ENCODE data around the gene PGAM1. TPM values are rescaled to one million over a fixed set of nuclear protein-coding genes. Genes with fewer than 3 reads are reported as not detected.

PGAM1 gene
- total and polyA plus RNA-seq, 9 of the 15 experiments (the other 6 are each of a cell fraction or from before 2014, with no cell fraction given) = 40.3 to 559 (median 269) TPM

- Histone ChIP-seq H4K20me1 (replicated peaks; ENCODE audit: control insufficient read depth, insufficient read depth, low read length) (no peaks in the 10 kb centered on the region), H3K4me2 (ENCODE audit: insufficient read depth, low read length) (no peak overlapping the region), H3K9ac (ENCODE audit: insufficient read depth in 1 of 2, low read depth in 2 of 2, low read length in 2 of 2) (no peak overlapping the region), H3K27ac (ENCODE audit: extremely low read depth, low read depth, low read length) (no peak overlapping the region), H3K9me1 (ENCODE audit: control insufficient read depth, insufficient read depth, low read length) (no peaks in the 10 kb centered on the region), H3K79me2 (ENCODE audit: control insufficient read depth, insufficient read depth, low read length) (peaks cover 22% of the 10 kb centered on the region), H3K27me3 (ENCODE audit: control insufficient read depth in 2 of 2, insufficient read depth in 2 of 2, low read length in 2 of 2) (no peaks in the 10 kb centered on the region), H3K9me3 (replicated peaks; ENCODE audit: control insufficient read depth, insufficient read depth, low read depth, low read length) (no peaks in the 10 kb centered on the region), H2AFZ (ENCODE audit: low read depth, low read length) (no peak overlapping the region), H3K36me3 (ENCODE audit: control insufficient read depth, insufficient read depth, low read length) (peaks cover 36% of the 10 kb centered on the region; the same call in 2 of the 3 replicates), H3K4me3 (no peak overlapping the region), H3K4me1 (replicated peaks in 1 of 2; ENCODE audit: control insufficient read depth in 2 of 2, insufficient read depth in 2 of 2, low read length in 2 of 2) (peaks cover 2 to 12% of the 10 kb centered on the region in 2 experiments; a peak in 4 of 5 replicates)
- POLR2A ChIA-PET = interaction anchor here (1.2 kb wide), 1 partner anchor 9 kb away, joined by 3 read pairs; no protein-coding TSS in a partner anchor
- in situ Hi-C loops (cut with MboI) = no loop called here
- TF ChIP-seq MBD1 (CRISPR knock-in tag; IDR thresholded peaks at IDR 0.05) (no peak), ZNF280B (CRISPR knock-in tag; IDR thresholded peaks at IDR 0.05) (no peak), CEBPZ (IDR thresholded peaks at IDR 0.05; ENCODE audit: borderline replicate concordance, low read depth, low read length) (no peak), NFE2L1 (tag; IDR thresholded peaks at IDR 0.05; ENCODE audit: borderline replicate concordance, low read depth) (no peak)
- FAIRE-seq = no peak
- CTCF ChIA-PET (ENCODE audit: low intra/inter-chr PET ratio) = no interaction called here
- WGBS (ENCODE audit: insufficient coverage, low coverage, missing lambda C conversion rate) = 53% methylated on average over 2 of the region's 2 CpGs
- DNase-seq (ENCODE audit: extremely low read depth in 1 of 4, low spot score in 3 of 4) = no peak
- BruUV-seq (replicated peaks) = no TSS peak
- ATAC-seq = no peak
- intact Hi-C loops (cut with micrococcal nuclease) = no loop called here
These were observed 24.8 kb downstream of the PGAM1 start for GRCh38 chr10:97450828-97451227.

All from K562 (cell line).